HG02759 (cell line): Measurements from ENCODE around the gene TP53I13.

Experiments
- ATAC-seq: cut with Tn5 transposase; IDR thresholded peaks from one replicate; pipeline ENCODE4 v1.9.1; 2021; ENCODE audit warnings: mild to moderate bottlenecking, moderate library complexity; ENCODE audit not compliant: unreplicated experiment

The TP53I13 gene

GRCh38 chr17:29579866-29580771, 11.6 kb downstream of the TP53I13 start:
- ATAC-seq: peak; percentile 87

GRCh38 chr17:29581583-29582253, 13.2 kb downstream of the TP53I13 start:
- ATAC-seq: no peak

GRCh38 chr17:29582254-29582765, 13.8 kb downstream of the TP53I13 start:
- no peak for ATAC-seq

GRCh38 chr17:29582772-29583171, 14.3 kb downstream of the TP53I13 start:
- ATAC-seq: no peak

GRCh38 chr17:29583324-29584248, 15.1 kb downstream of the TP53I13 start:
- ATAC-seq: no peak

GRCh38 chr17:29584452-29585079, 16.1 kb downstream of the TP53I13 start:
- no peak for ATAC-seq

- no peak for ATAC-seq
These were observed 16.7 kb downstream of the TP53I13 start for GRCh38 chr17:29585080-29585751.

GRCh38 chr17:29586676-29587469, 18.4 kb downstream of the TP53I13 start:
- no peak for ATAC-seq

- ATAC-seq: no peak
These were observed 19.1 kb downstream of the TP53I13 start for GRCh38 chr17:29587591-29587990.

GRCh38 chr17:29588017-29588561, 19.6 kb downstream of the TP53I13 start:
- no peak for ATAC-seq

GRCh38 chr17:29588562-29589411, 20.3 kb downstream of the TP53I13 start:
- peak; percentile 28 for ATAC-seq

- ATAC-seq: peak; percentile 74
These were observed 21.3 kb downstream of the TP53I13 start, which contains the start of gene GIT1 for GRCh38 chr17:29589524-29590410. TSS of gene GIT1 (minus strand) at chr17:29589648. CDS start at chr17:29589378, 270 bp downstream.

GRCh38 chr17:29590411-29591145, 22.1 kb downstream of the TP53I13 start:
- no peak for ATAC-seq

- no peak for ATAC-seq
These were observed 22.7 kb downstream of the TP53I13 start for GRCh38 chr17:29591146-29591736.

GRCh38 chr17:29591737-29592608, 23.5 kb downstream of the TP53I13 start:
- no peak for ATAC-seq
